GM18909 (cell line): Measurements from ENCODE around the gene CHD2.

Experiments
- ATAC-seq: cut with Tn5 transposase; IDR thresholded peaks from one replicate; pipeline ENCODE4 v1.9.1; 2021; ENCODE audit warnings: mild to moderate bottlenecking; ENCODE audit not compliant: unreplicated experiment, poor library complexity

CHD2 gene

DNA sequence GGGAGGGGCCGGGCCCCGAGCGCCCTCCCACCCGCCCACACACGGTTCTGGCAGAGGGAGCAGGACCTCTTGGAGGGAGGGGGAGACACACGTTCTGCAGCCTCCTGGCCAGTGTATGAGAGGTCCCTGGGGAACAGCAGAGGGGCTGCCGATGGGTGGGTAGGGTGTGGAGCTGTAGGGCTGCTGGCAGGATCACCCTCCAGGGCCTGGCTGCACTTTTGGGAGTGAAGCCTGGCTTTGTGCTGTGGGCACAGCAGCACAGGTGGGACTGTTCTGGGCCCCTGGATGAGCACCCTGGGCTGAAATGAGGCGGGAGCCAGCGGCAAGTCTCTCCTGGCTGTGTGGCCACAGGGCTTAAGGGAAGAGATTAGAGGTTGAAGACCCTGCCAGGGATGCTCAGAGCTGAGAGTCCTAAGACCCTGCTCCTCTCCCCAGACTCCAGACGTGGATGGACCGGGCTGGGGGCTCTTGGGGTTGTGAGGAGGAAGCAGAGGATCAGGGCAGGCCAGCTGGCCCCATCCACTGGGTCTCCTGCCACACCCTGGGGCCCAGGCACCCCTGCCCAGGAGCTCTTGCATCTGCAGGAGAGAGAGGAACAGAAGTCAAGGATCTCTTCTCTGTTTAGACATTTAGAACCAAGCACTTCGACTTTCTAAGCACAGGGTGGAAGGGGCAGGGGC, 143.6 kb downstream of the CHD2 start:
- ATAC-seq = no peak

DNA sequence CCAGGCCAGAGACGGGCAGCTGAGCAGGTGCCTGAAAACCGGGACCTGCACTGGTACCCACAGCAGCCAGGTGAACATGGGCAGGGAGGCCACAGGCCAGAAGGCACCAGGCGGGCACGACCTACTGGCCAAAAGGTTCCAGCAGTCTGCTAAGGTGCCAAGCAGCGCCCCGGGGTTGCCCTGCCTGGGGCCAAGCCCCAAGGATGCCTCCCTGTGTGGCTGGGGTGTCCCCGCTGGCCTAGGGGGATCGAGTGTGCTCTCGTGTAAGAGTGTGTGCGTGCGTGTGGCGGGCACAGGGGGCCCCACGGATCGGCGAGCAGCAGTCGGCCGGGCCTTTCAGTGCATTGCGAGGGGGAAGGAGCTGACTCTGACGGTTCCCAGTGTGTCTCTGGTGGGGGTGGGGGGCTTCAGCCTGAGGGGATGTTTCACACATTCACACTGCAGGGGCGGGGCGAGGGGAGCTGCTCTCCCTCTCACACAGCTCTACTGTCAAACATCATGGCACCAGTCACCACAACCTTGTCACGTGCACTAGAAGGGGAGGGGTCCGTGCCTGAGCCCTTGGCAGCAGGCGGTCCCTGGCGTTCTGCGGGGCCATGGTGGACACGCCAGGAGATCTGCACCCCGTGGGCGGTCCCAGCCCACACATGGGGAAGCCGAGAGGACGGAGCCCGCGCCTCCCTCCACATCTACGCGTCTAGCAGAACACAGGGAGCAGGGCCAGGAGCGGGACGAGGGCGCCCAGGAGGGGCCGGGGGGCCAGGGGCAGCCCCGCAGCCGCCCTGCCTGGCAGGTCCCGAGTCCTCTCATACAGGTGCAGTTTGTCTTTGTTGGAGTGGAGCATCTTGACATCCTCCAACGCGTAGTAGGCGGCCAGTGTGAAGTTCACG, 144.4 kb downstream of the CHD2 start:
- ATAC-seq = no peak

DNA sequence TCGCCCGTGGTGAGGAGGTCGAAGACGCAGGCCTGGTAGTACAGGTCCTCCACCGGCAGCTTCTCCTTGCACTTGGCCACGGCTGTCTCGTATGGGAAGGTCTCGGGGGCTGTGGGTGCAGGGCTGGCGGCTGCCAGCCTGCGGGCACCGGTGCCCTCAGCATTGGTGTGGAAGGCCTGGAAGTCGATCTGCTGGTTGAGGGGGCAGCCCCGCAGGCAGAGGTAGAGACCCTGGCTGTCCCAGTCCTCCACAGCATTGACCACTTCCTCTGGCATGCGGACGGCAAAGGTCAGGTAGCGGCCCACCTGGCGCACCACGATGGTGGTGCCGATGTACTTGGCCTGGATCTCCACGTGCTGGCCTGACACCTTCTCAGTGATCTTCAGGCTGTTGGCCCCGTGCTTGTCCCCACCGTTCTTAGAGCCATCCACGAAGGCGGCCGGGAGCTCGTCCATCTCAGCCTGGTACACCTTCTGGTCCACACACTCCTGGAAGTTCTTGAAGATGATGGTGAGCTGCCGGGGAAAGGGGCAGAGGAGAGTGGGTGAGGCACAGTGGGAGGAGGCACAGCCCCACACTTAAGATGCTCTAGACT, 145.2 kb downstream of the CHD2 start:
- no peak for ATAC-seq

DNA sequence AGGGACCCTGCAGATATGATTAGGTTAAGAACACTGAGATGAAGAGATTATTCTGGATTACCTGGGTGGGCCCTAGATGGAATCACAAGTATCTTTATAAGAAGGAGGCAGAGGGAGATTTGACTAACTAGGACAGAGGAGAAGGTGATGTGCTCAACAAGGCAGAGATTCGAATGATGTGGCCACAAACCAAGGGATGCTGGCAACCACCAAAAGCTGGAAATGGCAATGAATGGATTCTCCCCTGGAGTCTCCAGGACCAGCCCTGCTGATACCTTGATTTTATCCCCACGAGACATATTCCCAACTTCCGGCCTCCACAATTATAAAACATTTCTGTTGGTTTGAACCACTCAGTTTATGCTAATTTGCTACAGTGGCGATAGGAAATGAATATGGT, 146.0 kb downstream of the CHD2 start:
- no peak for ATAC-seq

DNA sequence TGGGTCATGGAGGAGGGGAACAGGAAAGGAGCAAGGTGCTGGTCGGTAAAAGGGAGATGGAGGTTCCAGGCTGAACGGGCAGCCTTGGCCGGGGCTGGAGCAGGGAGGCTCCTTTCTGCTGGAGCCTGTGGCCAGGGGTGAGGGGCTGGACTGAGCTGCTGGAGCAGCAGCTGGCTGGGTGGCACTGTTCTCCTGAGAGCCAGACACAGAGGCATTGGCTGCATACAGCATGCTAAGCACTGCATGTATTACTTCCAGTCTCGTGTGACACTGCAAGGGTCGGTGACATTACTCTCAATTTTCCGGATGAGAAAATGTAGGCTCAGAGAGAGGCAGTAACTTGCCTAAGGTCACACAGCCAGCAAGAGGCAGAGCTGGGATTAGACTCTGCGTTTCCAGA, 146.6 kb downstream of the CHD2 start:
- ATAC-seq = no peak

DNA sequence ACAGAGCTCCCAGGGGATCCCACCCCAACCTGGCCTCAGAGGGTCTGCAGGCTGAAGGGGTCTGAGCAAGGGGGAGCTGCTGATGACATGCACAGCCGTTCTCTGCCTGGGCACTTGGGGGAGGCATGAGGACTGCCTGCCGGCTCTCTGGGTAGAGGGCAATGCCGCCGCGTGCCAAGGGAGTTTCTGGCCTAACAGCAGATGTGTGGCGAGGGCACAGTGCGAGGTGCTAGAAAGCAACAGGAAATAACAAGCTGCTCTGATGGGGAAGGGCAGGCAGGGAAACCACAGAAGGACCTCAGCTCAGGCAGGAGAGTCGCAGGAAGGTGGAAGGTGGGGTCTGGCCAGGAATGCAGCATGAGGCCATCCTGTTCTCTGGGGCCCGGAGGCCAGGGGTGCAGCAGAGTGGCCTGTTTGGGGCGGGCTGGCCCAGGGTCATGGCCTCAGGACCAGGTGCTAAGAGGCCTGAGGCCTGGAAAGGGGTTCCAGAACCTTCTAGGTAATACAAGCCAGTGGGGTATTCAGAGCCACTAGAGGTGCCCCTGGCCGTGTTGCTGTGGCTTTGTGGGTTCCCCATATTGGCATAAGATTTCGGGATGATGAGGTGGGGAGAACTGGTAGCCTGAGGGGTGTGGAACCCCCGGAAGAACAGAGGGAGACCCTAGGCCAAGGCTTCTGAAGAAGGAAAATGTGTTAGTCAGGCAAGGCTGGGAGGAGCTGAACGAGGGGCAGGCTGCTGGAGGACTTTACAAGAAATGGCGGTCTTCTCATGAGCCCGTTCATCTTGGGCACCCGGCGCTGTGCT, 147.7 kb downstream of the CHD2 start:
- no peak for ATAC-seq

DNA sequence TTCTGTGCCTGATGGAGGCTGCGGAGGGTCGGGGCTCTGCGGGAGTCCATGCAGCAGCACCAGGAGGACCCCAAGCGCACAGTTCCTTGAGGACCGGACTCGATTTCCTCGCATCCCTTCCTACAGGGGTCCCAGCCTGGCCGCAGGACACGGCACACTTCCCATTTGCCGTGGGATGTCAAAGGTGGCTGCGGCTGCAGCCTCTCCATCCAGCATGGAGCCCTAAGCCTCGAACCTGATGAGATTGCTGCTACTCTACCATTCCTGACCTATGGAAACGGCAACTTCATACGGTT, 148.2 kb downstream of the CHD2 start:
- no peak for ATAC-seq

DNA sequence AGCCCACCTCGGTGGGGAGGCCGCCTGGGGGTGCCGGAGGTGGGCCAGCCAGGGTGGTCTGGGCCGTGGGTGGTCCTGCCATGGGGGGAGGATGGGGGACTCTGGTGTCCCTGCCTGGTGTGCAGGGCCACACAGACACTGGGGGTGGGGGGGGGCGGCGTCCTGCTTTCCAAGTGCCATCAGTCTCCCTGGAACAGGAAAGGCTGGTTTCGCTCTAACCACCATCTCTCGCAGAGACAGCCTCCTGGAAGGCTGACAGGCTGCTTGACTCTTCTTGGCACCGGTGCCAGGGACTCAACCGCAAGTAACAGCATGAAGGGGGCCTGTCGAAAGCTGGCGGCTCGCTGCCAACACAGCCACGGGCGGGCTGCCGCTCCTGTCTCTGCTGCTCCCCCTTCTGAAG, 148.6 kb downstream of the CHD2 start:
- ATAC-seq = no peak

DNA sequence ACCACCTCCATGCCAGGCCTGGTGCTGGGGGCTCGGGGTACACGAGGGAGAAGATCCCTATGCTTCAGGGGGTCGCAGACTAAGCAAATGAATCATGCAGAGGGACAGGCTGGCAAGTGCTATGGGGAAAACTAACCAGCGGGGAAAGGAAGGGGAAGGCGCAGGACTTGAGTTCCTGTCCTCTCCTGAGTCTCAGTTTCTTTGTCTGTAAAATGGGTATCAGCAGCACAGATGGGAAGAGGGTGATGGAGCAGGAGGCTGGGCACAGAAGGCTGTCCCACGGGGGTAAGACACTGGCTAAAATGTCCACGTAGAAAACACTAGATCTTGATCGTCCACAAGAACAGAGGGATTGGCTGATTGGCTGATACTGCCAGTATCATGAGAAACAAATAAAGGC, 149.1 kb downstream of the CHD2 start:
- no peak for ATAC-seq

DNA sequence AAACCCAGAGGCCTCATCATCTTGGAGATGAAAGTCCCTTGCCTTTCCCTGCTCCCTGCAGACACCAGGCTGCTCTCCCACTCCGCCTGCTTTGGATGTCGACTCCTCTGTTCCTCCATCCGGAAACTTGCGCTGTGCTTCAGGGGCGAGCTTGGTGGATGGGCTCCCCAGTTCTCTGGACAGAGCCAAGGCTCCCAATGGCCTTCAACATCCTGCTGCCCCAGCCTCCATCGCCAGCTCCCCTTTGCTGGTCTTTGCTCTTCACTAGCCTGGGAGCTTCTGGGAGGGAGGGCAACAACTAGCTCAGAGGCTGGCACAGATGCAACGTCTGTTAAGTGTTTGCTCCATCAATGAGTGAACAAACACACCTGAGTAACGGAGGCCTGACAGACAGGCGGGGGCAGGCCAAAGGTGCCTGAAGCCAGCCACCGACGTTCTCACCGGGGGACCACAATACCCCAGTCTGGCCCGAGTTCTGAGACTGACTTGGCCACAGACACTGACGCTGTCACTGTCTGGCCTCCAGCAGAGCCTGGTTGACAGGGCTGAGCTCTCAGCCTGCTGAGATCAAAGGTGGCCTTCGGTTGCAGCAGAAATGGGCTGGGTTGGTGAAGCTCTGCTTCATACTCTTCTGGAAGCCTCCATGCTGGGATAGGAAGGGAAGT, 149.9 kb downstream of the CHD2 start:
- ATAC-seq = no peak

DNA sequence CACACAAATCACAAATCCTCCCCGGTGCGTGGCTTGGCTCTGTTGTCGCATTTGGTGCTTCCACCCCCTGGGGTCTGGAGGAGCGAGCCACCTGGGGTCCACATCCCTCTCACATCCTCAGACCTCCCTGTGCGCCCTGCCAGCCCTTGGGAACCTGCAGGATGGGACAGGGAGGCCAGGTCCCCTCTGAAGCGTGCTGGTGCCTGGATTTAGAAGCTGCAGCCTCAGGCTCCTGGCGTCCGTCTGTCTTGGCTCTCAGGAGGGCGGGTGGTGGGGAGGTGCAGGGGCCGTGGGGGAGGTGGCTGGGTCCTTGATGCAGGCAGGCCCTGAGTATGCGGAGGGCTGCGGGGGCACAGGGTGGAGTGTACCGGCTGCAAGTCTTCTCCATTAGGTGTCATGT, 150.5 kb downstream of the CHD2 start:
- ATAC-seq = no peak

DNA sequence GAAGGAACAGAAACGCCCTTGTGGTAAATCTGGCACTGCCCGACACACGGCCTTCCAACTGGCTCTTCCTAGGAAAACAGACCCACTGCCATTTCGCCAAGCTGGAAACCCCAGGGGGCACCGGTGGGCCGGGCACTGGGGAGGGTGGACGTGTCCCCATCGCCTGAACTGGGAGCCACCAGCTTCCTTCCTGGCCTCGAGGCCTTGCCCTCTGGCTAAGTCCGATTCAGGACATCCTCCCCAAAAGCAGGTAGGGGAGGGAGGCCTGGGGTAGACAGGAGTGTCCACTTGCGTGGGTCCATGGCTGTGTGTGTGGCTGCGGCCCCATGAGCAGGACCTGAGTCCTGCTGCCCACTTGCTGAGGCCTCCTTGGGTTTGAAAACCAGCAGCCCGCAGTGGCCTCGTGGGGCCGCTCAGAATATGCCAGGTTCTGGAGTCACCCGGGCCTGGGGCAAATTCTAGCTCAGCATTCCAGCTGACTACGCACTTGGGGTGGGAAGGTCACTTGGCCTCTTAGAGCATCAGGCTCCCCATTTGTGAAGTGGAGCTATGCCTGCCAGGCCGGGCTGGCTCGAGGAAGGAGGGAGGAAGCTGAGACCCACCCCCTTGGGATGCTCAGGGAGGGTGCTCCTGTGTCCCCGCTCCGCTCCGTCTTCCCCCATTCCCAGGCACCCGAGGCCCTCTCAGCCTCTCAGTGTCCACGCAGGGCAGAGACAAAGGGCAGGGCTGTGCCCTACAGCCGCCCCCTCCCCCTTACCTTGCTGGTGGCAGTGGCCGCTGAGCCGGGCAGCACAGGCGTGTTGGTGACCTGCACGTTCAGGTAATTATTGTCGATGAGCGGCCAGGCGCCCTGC, 151.3 kb downstream of the CHD2 start:
- no peak for ATAC-seq

DNA sequence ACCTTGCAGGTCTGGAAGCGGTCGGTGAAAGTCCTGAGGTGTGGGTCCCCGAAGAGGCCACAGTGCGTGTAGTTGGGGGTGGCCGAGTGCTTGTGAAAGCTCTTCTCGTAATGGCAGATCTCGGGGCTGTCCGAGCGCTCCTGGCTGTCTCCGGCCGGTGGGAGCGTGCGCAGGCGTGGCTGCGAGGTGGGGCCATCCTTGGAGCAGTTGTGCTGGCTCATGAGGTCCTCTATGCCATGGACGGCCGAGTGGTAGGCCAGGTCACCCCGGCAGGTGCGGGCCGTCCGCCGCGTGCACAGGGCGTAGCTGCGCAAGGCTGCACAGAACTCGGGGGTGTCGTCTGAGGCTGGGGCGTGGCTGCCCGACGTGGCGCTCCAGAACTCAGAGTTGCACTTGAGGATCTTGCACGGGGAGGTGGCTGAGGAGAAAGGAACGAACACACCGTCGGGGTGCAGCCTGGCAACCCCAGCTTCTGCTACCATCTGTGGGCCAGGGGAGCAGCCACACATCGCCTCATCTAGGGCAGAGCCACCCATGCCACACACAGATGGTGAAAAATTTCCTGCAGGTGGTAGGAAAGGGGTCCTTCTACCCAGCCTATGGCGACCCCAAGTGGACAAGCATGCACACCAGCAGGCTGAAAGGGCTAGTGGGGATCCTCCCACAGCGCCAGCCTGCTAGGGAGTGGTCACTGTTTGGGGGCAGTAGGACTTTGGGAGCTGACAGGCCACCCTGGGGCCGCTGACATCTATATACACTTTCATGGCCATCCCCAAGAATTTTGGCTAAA, 152.2 kb downstream of the CHD2 start:
- ATAC-seq = no peak

DNA sequence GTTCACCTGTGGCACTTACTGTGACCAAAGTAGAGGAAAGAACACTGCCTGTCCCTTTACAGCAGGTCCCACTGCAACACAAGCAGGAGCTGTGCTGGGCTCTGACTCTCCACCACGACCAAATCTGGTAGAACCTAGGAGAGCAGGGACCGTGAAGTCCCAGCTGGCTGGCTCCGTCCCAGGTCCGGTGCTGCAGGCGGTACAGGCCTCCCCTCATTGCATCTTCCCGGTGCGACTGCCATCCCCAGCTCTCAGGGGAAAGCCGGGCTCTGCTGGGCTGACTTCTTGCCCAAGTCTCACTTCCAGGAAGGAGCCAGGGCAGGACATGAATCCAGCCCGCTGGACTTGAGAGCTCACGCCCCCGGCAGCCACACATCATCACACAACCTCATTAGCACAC, 155.1 kb downstream of the CHD2 start:
- ATAC-seq = no peak

DNA sequence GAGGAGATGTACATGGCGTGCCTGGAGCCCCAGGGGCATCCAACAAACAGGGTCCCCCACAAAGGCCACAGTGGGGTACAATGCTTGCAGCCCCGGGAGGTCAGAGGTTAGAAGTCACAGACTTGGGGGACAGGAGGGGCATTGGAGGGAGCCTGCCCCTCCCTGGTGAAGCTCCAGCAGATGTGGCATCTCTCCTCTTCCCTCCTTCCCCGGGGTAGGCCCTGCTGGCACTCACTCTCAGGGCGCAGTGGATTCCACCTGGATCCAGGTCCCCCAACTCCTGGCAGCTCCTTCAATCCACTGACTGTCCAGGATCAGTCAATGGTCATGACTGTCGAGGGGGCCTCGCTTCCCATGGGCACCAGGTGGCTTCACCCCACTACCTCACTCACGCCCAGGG, 156.7 kb downstream of the CHD2 start:
- no peak for ATAC-seq

DNA sequence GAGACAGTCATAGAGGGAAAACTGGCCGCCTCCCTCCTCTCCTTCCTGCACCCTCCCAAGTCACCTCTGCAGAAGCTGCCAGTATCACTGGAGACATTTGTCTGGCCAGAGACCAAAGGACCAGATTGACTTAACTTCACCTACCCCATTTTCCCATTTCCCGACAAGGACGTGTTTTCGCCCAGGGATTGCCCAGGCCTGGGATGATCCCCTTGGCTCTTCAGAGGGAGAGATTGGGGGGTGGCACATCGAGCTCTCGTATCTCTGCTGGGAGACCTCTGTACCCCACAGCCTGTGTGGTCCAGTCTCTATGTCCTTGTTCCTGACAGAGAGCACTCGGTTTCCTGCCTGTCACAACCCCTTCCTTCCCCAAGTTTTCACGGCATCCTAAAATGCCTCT, 157.5 kb downstream of the CHD2 start:
- no peak for ATAC-seq

DNA sequence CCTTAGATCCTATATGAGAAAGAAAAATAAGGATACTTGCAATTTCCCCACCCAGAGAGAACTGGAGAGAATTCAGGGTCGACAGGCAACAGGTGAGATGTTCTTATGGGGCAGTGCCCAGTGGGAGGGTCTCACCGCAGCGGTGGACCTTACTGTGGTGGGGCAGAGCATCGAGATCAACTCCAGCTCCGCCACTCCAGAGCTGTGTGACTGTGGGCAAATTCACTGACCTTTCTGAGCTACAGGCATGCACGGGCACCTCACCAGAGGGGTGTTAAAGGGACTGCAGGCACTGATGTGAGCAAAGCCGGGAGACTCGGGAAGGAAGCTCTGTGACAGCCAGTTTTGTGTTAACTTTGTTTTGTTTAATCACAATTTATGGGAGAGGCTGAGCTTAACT, 158.0 kb downstream of the CHD2 start:
- no peak for ATAC-seq

DNA sequence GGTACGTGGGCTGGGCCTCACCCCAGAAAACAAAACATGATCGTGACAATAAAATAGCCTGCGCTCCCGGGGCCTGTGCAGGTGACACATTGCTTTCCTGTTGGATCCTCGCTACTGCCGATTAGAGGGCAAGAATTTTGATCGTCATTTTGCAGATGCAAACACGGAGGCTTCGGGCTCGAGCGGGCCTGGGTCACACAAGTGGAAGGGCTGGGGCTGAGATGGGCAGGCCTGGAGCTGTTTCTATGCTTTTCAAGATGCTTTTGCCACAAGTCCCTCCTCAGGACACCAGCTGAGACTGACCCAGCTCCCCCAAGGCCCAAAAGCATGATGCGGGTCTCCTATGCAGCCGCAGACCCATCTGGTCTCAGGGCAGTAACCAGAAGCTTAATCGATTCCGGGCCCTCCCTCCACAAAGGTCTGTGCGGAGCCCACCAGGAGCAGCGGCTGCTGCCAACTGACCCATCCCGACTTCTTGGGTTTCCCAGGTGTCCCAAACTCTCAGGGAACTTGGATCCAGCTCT, 158.8 kb downstream of the CHD2 start:
- no peak for ATAC-seq

DNA sequence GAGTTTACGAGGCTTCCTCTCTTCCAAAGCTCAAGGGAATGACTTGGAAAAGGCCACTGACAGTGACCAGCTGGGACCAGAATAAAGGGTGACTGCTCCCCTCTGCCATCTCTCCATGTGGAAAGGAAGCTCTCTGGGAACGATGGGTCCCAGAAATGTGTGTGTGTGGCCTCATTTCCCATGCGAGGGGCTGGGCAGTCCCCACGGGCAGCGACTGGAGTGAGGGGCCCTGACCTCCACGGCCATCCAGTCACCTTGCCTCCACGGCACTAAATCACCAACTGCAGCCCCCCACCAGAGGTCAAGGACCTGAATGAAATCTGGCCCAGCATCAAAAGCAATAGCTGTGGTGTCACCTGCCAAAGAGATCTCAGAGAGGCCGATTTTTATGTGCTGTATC, 159.3 kb downstream of the CHD2 start:
- ATAC-seq = no peak
